Ovary (tissue), 3 donors: ENCODE measurements around the gene PATL2.

Experiments
- CTCF ChIP-seq, 3 donors: fragments of 450-650 bp in 2 of 3; fragments of 200-600 bp in 1 of 3; IDR thresholded peaks; one replicate each; pipeline versions ENCODE4 v1.5.1 to v1.8.0; 2016 to 2022; ENCODE audit warnings: antibody characterized with exemption in 3 of 3, mild to moderate bottlenecking in 1 of 3
- POLR2A ChIP-seq: fragments of 450-650 bp; IDR thresholded peaks from one replicate; pipeline ENCODE4 v1.6.1; 2017; ENCODE audit warnings: antibody characterized with exemption, mild to moderate bottlenecking, moderate library complexity
- donor health status: DM: no; HTN: no; CAD: no.

GRCh38 chr15:44694416-44694815 is 16.7 kb downstream of the PATL2 start:
- TF ChIP-seq CTCF (IDR thresholded peaks at IDR 0.05) (no peak), POLR2A (no peak)
